M059J (cell line): ENCODE data around the gene IL20. TPM values are rescaled to one million over a fixed set of nuclear protein-coding genes. Genes with fewer than 3 reads are reported as not detected.

Experiments used
- total RNA-seq: library from RNA; depleted of rRNA; stranded (reverse); fragments of >200 nt; shearing (Covaris generic); gene quantifications from 2 replicates; pipeline ENCODE4 v1.2.3, GENCODE V29; 2014; rRNA removed

Gene IL20
- total RNA-seq, 1 experiment from 2014 or later, result not detected

Other genes with a start within 250 kb of the IL20 start
- 21.9 and 22.3 TPM in 2 replicates for gene DYRK3, start 230.1 kb upstream of the IL20 start, total RNA-seq
- 28.8 and 55.8 TPM in 2 replicates for gene MAPKAPK2, start 180.7 kb upstream of the IL20 start, total RNA-seq
- not detected in 2 replicates for gene IL19, start 94.8 kb upstream of the IL20 start, total RNA-seq
- gene IL10, start 93.1 kb upstream of the IL20 start, total RNA-seq, result not detected in 2 replicates
- gene IL24, start 31.8 kb downstream of the IL20 start, total RNA-seq, result 1.3 and 1.8 TPM in 2 replicates
- gene FCMR, start 56.3 kb downstream of the IL20 start, total RNA-seq, result 0.34 and 3.5 TPM in 2 replicates
- 0.10 TPM in 1 of 2 replicates, not detected in the other for gene PIGR, start 80.8 kb downstream of the IL20 start, total RNA-seq
- gene FCAMR, start 104.8 kb downstream of the IL20 start, total RNA-seq, result not detected in 2 replicates
- gene C1orf116, start 167.1 kb downstream of the IL20 start, total RNA-seq, result not detected in 2 replicates
- gene YOD1, start 185.6 kb downstream of the IL20 start, total RNA-seq, result 5.1 and 6.0 TPM in 2 replicates
- 6.4 and 6.5 TPM in 2 replicates for gene PFKFB2, start 187.7 kb downstream of the IL20 start, total RNA-seq
- gene C4BPB, start 223.2 kb downstream of the IL20 start, total RNA-seq, result not detected in 2 replicates
- 0.10 TPM in 1 of 2 replicates, not detected in the other for gene C4BPA, start 238.6 kb downstream of the IL20 start, total RNA-seq